Ishikawa (cell line): ENCODE data around the gene SLC52A1.
A peak's percentile ranks its signal among the peaks of the same experiment; 100 is the strongest.

Source experiments
- CEBPB ChIP-seq: IDR thresholded peaks from 2 replicates; pipeline ENCODE4 v1.6.1; 2012
- CREB1 ChIP-seq: IDR thresholded peaks from 2 replicates; pipeline ENCODE4 v1.6.1; 2012; ENCODE audit warnings: low read depth
- EGR1 ChIP-seq: IDR thresholded peaks from 2 replicates; pipeline ENCODE4 v1.6.1; 2012
- EP300 ChIP-seq: IDR thresholded peaks from 2 replicates; pipeline ENCODE4 v1.6.1; 2012; ENCODE audit warnings: borderline replicate concordance
- FOXM1 ChIP-seq: IDR thresholded peaks from 2 replicates; pipeline ENCODE4 v1.6.1; 2012; ENCODE audit warnings: low read depth, borderline replicate concordance
- NFIC ChIP-seq: IDR thresholded peaks from 2 replicates; pipeline ENCODE4 v1.6.1; 2012
- RAD21 ChIP-seq: IDR thresholded peaks from 2 replicates; pipeline ENCODE4 v1.6.1; 2012; ENCODE audit warnings: low read depth
- TAF1 ChIP-seq: IDR thresholded peaks from 2 replicates; pipeline ENCODE4 v1.6.1; 2012; ENCODE audit warnings: low read depth, mild to moderate bottlenecking
- TCF12 ChIP-seq: IDR thresholded peaks from 2 replicates; pipeline ENCODE4 v1.6.1; 2012; ENCODE audit warnings: low read depth
- TEAD4 ChIP-seq: IDR thresholded peaks from 2 replicates; pipeline ENCODE4 v1.6.1; 2012
- YY1 ChIP-seq: IDR thresholded peaks from 2 replicates; pipeline ENCODE4 v1.6.1; 2012; ENCODE audit warnings: low read depth
- ZBTB7A ChIP-seq: IDR thresholded peaks from 2 replicates; pipeline ENCODE4 v1.6.1; 2012; ENCODE audit warnings: low read depth
- TF ChIP-seq, protein P1 (sequence below): IDR thresholded peaks from 2 replicates; pipeline ENCODE4 v1.6.1; 2012
- TF ChIP-seq, protein P2 (sequence below): IDR thresholded peaks from 2 replicates; pipeline ENCODE4 v1.6.1; 2012
- TF ChIP-seq, protein P3 (sequence below): IDR thresholded peaks from 2 replicates; pipeline ENCODE4 v1.6.1; 2012; ENCODE audit warnings: low read depth, mild to moderate bottlenecking

Gene SLC52A1

DNA sequence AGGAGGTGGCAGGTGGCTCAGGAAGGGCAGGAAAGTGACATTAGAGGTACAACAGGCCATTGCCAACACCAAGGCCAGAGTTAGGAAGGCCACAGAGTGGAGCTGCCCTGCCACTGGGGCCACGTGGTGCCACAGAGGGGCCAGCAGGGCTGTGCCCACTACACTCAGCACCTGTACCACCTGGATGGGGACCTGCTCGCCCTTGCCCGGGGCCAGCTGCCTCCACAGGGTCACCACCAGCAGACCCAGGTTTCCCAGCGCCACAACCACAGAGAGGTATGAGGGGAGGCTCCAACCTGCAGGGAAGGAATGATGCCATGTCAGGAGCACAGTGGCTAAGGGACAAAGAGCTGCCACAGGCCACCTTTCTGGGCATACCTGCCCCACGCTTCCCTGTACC is 1.2 kb downstream of the SLC52A1 start:
- TF ChIP-seq, protein P1, sequence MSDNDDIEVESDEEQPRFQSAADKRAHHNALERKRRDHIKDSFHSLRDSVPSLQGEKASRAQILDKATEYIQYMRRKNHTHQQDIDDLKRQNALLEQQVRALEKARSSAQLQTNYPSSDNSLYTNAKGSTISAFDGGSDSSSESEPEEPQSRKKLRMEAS = no peak
- TF ChIP-seq EGR1 = no peak
- TF ChIP-seq, protein P2, sequence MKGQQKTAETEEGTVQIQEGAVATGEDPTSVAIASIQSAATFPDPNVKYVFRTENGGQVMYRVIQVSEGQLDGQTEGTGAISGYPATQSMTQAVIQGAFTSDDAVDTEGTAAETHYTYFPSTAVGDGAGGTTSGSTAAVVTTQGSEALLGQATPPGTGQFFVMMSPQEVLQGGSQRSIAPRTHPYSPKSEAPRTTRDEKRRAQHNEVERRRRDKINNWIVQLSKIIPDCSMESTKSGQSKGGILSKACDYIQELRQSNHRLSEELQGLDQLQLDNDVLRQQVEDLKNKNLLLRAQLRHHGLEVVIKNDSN = no peak
- TF ChIP-seq CEBPB = no peak
- TF ChIP-seq TEAD4 = no peak
- no peak for TF ChIP-seq YY1

DNA sequence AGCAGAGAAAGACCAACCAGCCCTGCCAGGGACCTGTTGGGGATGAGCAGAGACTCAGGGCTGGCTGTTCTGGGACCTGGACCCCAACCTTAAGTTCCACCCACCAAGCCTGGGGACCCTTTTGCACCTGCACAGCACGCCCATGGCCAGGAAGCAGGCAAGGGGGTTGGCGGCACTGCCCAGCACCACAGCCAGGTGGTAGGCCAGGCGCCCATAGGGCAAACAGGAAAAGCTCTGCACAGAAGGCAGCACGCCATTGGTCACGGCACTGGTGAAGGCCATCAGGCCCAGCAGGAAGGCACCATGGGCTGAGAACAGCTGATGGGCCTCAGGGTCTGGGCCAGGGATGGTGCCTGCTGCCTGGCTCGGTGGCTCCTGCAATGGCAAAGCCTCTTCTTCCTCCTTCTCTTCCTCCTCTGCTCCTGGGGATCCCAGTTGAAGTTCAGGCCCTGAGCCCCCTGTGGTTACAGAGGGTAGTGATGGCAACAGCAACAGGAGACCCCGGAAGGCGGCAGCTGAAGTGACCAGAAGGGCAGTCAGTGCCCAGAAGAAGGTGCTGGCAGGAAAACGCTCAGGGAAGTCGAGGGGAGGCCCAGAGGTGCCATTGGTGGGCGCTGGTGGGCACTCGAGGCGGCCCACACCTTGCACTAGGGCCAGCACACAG is 1.7 kb downstream of the SLC52A1 start:
- no peak for TF ChIP-seq RAD21

DNA sequence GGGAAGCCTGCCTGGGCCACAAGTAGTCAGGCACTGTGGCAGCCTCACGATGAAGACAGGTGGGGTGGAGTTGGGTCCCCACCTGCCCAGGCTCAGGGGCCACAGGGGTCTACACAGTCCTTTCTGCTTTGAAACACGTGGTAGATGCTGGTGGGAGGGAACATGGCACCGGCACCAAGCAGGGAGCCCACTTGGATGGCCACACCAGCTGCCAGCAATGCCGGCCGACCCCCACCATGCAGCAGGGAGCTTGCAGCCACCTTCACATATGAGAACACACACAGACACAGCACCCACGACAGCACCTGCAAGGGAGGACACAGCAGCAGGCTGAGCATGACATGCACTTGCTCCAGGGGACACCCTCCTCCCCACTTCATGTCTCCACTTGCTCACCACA is 2.4 kb downstream of the SLC52A1 start:
- TF ChIP-seq, protein P2 = no peak
- no peak for TF ChIP-seq ZBTB7A
- TF ChIP-seq CEBPB = no peak
- TF ChIP-seq, protein P1 = no peak
- no peak for TF ChIP-seq EGR1
- TF ChIP-seq TCF12 = no peak
- TF ChIP-seq CREB1 = no peak
- no peak for TF ChIP-seq NFIC
- no peak for TF ChIP-seq RAD21
- TF ChIP-seq YY1 = no peak
- TF ChIP-seq, protein P3, sequence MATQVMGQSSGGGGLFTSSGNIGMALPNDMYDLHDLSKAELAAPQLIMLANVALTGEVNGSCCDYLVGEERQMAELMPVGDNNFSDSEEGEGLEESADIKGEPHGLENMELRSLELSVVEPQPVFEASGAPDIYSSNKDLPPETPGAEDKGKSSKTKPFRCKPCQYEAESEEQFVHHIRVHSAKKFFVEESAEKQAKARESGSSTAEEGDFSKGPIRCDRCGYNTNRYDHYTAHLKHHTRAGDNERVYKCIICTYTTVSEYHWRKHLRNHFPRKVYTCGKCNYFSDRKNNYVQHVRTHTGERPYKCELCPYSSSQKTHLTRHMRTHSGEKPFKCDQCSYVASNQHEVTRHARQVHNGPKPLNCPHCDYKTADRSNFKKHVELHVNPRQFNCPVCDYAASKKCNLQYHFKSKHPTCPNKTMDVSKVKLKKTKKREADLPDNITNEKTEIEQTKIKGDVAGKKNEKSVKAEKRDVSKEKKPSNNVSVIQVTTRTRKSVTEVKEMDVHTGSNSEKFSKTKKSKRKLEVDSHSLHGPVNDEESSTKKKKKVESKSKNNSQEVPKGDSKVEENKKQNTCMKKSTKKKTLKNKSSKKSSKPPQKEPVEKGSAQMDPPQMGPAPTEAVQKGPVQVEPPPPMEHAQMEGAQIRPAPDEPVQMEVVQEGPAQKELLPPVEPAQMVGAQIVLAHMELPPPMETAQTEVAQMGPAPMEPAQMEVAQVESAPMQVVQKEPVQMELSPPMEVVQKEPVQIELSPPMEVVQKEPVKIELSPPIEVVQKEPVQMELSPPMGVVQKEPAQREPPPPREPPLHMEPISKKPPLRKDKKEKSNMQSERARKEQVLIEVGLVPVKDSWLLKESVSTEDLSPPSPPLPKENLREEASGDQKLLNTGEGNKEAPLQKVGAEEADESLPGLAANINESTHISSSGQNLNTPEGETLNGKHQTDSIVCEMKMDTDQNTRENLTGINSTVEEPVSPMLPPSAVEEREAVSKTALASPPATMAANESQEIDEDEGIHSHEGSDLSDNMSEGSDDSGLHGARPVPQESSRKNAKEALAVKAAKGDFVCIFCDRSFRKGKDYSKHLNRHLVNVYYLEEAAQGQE = no peak
- TF ChIP-seq TEAD4 = no peak

DNA sequence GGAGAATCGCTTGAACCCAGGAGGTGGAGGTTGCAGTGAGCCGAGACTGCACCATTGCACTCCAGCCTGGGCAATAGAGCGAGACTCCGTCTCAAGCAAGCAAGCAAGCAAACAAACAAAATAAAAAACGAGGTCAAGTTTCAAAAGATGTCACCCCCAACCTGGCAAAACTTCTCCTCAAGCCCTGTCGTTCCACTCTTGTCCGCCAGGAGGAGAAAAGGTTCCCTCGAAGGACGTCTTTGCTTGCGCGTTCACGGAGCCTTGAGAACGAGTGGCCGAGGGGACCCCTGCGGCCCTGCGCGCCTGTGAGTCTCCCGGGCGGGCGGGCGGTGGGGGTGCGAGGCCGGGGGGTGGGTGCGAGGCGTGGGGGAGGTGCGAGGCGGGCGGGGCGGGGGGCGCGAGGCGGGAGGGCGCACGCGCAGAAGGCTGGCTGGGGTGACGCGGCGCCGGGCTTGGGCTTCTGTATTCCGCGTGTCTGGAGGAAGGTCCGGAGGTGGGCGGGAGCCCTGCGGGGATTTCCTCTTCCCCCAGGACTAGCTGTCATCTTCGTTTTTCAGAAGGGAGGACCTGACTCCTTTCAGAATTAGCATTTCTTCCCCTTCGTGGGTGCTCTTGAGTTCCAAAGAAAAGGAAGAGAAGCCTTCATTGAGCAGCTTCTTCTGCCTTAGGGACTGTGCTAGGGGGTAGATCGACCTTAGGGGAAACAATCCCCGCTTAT is 3.7 kb downstream of the SLC52A1 start:
- TF ChIP-seq RAD21 = peak; percentile 47
- TF ChIP-seq EP300 = no peak
- TF ChIP-seq TAF1 = no peak
- TF ChIP-seq, protein P2 = no peak
- no peak for TF ChIP-seq CEBPB
- TF ChIP-seq ZBTB7A = peak; percentile 55; the same call in 1 of the 2 replicates
- TF ChIP-seq, protein P1 = peak; percentile 82
- no peak for TF ChIP-seq NFIC

DNA sequence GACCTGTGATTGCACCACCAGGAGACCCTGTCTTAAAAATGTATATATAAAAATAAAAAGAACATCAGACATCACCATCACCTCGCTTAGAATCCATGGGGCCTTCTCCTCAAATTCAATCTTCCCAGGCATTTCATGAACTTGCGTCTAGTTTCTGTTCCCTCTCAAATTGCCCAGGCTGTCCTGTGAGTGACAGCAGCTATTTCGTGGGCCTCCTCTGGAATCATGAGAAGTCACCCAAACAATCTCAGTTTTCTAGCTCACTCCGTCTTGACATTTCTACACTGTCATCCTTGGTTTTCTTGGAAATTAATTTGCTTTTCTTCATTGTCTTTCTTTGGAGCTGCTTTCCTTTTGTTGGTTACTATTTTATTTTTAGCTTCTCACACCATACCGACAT is 7.3 kb downstream of the SLC52A1 start:
- TF ChIP-seq RAD21 = no peak
- no peak for TF ChIP-seq TCF12
- no peak for TF ChIP-seq CEBPB
- TF ChIP-seq FOXM1 = no peak
- TF ChIP-seq, protein P2 = no peak
- no peak for TF ChIP-seq TEAD4
- TF ChIP-seq, protein P3 = no peak
- no peak for TF ChIP-seq YY1
- no peak for TF ChIP-seq CREB1
- no peak for TF ChIP-seq ZBTB7A
- no peak for TF ChIP-seq TAF1
- TF ChIP-seq NFIC = no peak
- no peak for TF ChIP-seq EGR1
